ENCODE data around the gene CCT6B.
"Not testable (repeated sequence)": the region's sequence is repeated elsewhere in the genome, so short reads cannot be mapped to it uniquely, and the experiment has no call there.

Gene CCT6B, protein sequence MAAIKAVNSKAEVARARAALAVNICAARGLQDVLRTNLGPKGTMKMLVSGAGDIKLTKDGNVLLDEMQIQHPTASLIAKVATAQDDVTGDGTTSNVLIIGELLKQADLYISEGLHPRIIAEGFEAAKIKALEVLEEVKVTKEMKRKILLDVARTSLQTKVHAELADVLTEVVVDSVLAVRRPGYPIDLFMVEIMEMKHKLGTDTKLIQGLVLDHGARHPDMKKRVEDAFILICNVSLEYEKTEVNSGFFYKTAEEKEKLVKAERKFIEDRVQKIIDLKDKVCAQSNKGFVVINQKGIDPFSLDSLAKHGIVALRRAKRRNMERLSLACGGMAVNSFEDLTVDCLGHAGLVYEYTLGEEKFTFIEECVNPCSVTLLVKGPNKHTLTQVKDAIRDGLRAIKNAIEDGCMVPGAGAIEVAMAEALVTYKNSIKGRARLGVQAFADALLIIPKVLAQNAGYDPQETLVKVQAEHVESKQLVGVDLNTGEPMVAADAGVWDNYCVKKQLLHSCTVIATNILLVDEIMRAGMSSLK

DNA sequence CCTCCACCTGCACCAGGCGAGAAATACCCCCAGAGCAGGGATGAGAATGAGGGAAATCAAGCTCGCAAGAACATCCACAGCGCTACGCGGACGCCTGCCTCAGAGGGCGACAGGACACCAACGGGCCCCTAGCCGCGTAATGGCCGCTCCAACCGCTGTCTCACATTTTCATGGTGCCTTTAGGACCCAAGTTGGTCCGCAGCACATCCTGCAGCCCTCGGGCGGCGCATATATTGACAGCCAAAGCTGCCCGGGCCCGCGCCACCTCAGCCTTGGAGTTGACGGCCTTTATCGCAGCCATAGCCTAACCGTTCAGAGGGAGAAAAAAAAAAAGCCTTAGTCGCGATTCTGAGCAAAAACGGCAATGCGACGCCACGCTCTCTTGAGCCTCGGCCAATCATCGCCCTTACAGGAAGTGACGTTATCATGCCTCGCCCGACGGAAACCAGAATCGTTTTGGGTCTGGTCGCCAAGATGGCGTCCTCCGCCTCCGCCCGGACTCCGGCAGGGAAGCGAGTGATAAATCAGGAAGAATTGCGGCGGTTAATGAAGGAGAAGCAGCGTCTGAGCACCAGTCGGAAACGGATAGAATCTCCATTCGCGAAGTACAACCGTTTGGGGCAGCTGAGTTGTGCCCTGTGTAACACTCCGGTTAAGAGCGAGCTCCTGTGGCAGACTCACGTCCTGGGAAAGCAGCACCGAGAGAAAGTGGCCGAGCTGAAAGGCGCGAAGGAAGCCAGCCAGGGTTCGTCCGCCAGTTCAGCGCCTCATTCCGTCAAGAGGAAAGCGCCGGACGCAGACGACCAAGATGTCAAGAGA is at the start of gene CCT6B, which contains the start of gene ZNF830:
CCT6B (minus strand) TSS at position 368 of the 819 bp plus-strand sequence; CDS start at position 301, 67 bp downstream.
ZNF830 (plus strand) TSS at position 448 of the 819 bp plus-strand sequence; CDS start at position 475, 27 bp downstream.
- peak; percentile 84 for DNase-seq

DNA sequence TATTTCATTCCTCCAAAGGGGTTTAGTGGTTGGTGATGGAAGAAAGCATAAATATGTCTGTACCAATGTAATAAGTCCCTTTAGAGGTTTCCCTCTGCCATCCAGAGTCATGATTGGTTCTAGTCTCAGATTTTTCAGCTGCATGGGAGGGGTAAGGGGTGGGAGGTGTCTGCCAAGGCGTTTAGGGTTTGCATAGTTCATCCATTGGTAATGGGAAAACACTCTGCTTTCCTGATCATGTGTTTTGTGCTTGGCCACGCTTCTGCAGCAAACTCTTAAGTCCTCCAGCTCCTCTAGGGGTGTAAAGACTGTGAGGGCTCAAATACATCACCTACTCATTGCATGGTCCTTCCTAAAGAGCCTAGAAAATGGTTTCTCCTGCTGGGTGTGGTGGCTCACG is 48.8 kb upstream of the CCT6B start:
- DNase-seq, result no peak

DNA sequence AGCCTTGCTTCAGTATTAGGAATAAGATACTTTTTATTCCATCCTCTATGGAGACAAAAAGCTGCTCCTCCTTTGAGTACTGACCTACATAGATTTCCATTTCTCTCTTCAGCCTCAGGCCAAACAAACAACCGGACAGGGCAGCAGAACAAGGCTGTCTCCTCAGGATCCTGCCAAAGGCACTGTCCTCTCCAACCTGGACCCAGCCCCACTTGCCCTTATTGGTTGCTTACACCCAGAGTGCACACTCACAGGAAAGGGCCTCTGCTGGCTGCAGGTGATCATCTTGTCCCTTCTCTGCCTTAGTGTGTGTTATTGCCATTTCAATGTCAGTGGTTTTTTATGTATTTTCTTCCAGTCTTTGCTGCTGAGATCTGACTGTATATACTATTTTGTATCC is 45.7 kb upstream of the CCT6B start:
- no peak for DNase-seq

DNA sequence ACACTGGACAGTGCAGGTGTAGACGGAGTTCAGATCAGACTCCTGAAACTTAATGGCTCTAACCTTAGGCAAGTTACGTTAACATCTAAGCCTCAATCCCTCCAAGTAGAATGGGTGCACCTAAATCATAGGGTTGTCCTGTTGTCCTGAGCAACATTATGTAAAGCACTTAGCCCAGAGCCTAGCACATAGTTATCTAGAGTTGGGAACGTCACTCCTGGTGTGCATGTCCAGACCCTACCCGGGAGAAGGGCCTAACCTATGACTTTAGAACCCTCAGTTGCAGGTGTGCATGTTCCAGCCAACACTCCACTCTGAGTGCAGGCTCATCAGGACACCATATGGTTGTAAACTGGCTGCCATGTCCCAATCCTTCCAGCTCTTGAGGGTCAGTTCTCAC is 45.1 kb upstream of the CCT6B start:
- DNase-seq, result no peak

DNA sequence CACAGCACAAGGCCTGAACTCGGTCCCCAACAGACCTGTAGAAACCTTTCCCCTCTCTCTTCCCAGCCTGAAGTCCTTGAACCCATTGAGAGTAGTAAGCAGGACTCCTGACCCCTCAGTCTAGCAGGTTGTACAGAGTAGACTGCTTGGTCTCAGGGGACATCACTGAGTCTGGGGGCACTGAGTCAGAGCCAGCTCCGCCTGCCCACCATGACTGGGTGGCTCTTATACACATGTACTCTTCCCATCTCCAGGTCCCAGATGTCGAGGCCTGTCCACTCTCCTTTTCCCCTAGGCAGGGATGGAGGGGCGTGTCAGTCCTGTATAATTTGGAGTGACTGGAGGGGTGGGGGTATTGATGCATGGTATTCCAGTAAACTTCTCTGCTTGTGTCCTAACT is 42.5 kb upstream of the CCT6B start:
- no peak for DNase-seq

DNA sequence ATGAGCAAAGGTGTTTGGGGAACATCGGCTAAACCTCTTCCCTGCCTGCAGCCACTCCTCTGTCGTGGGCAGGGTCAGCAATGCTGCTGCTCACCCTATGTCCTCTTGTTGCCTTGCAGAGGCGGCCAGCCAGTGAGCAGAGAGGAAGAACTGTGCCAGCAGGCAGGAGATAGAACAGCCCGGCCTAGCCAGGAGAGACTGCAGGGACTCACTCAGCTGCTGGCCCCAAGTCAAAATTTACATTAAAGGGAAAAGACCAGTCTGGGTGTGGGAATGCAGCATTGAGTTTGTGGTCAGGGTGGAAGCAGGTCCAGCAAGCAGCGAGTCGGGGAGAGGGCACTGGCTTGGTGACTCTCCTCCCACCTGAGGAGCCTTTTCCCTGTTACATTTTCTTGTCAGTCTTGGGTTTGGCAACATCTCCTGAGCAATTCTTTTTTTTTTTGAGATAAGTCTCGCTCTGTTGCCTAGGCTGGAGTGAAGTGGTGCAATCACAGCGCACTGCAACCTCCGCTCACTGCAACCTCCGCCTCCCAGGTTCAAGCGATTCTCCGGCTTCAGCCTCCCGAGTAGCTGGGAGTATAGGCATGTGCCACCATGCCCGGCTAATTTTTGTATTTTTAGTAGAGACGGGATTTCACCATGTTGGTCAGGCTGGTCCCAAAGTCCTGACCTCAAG is 41.8 kb upstream of the CCT6B start:
- DNase-seq, result no peak

DNA sequence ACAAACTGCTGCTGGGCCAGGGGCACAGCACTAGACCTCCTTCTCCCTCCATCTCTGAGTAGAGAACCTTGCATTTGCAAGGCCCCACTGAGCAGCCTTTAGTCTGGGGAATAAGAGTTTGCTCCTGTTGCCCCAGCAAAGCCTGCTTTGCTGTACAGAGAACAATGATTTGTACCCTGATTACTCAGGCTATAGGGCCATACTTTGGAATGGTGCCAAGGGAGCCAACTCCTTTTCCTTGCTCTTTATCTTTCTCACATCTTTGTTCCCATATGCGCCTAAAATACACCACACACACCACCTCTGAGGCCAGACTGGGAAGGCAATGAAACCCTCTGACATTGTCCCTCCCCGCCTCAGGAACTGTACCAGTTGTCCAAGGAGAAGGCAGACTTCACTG is 40.3 kb upstream of the CCT6B start:
- no peak for DNase-seq

DNA sequence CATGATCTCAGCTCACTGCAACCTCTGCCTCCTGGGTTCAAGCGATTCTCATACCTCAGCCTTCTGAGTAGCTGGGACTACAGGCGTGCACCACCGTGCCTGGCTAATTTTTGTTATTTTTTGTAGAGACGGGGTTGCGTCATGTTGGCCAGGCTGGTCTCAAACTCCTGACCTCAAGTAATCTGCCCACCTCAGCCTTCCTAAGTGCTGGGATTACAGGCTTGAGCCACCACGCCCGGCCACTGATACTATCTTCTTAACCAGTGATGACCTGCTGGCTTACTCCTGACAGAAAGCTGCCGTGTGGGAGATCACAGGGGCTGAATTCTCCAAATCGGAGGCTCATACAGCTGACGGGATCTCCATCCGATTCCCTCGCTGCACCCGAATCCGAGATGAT is 39.7 kb upstream of the CCT6B start:
- DNase-seq, result not testable (repeated sequence)

DNA sequence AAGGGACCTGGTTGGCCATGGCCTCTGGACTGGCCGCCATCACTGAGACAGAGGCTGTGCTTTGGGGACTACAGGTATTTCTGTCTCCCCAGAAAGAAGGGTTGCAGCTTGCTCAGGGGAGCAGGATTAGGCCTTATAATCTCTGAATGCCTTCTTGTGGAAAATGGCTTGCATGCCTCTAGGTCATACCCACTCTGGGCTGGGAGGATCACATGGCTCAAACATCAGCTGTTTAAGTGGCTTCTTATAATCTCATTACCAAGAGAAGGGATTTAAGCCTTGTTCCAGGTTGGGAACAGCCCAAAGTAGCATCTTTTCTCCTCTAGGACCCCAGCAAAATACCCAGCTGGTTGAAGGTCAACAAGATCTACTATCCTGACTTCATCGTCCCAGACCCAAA is 38.2 kb upstream of the CCT6B start:
- no peak for DNase-seq

DNA sequence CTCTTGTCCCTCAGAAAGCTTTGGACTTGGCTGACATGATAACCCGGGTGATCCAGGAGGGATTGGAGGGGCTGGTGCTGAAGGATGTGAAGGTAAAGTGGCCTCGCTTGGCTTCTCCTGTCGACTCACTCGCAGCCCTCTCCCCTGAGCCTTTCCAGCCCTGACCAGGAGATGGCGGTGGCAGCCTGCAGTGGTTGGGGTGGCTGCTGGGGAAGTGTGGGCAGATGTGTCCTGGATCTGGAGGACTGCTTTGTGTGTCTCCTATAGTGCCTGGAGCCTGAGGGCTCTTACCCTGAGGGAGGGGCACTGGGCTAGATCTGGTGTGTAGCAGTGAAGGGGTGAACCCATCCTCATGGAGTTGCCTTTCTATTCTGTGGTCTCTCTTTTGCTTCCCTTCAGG is 36.9 kb upstream of the CCT6B start:
- DNase-seq, result peak; percentile 69

DNA sequence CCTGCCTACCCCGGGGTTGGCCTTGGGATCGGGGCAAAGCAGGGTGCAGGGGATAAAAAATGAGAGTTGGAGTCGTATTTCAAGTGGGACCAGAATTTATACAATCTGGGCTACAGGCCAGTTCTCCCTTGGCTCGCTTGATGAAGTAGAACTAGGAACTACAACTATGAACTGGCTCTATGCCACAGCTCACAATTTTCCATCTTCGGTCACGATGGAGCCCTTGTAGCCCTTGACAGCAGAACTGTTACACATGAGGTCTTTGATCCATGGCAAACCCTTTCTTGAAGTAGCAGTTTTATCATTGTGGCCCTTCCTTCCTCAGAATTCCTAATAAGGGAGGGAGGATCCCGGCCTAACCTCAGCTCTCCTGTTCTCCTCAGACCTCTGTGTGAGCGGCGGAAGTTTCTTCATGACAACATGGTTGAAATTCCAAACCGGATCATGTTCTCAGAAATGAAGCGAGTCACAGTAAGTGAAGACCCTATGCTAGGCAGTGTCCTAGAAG is 36.1 kb upstream of the CCT6B start:
- DNase-seq, result no peak

DNA sequence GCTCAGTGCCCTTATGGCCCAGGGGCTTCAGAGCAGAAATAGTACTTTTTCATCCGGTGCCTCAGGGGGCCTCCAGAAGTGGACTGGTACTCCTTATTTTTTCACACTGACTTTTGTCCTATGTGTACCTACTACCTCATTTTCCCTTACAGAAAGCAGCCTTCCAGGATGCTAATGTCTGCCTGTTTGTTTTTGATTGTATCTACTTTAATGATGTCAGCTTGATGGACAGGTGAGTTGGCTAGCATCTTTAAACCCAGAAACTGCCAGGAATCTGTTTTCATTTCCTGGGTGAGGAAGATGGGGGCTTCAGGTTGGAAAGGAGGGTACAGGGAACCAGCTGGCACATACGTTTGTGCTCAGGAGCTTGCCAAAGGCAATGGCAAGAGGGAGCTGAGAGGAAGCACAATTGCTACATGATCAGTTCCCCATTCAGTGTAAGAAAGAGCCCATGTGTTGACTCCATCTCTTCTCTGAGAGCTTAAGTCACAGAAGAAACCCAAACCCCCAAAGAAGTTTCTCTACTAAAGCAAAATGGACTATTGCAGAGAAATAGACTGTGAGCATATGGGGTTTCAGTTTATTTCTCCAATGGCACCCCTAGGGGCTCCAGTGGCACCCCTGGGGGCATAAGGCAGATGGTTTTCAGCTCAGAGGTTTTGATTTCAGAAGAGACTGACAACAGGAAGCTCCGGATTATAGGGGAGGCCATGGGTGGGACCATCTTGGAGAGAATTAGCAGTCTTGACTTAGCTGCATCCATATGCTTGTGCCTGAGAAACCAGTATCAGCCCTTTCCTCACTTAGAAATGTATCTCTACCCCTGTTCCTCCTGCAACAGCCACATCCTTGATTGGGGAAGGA is 35.4 kb upstream of the CCT6B start:
- no peak for DNase-seq

DNA sequence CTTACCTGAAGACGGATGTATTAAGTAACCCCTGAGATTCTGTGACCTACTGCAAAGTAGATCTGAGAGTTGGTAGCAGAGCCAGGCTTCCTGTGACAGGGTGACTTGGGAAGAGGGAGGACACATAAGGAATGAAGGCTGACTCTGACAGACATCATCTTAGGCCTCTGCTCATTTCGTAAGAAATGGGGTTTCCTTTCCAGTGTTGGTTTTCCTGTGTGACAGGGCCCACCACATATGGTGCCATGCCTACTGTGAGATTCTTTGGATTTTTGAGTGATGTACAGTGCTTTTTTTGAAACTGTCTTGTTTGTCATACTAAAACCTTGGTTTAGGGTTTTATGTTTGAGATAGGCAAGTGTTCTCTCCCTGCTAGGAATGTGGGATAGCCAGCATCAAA is 31.8 kb upstream of the CCT6B start:
- no peak for DNase-seq

DNA sequence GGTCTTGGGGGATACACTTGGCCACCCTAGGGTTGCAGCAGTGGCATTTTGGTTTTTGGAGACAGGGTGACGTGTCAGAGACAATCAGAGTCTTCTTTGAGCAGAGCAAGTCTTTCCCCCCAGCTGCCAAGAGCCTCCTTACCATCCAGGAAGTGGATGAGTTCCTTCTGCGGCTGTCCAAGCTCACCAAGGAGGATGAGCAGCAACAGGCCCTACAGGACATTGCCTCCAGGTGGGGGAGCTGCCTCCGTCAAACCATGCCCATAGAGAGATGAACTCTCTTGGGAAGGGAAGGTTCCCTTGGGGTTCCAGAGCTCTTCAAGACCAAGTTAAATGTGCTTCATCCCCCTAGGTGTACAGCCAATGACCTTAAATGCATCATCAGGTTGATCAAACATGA is 30.3 kb upstream of the CCT6B start:
- no peak for DNase-seq

DNA sequence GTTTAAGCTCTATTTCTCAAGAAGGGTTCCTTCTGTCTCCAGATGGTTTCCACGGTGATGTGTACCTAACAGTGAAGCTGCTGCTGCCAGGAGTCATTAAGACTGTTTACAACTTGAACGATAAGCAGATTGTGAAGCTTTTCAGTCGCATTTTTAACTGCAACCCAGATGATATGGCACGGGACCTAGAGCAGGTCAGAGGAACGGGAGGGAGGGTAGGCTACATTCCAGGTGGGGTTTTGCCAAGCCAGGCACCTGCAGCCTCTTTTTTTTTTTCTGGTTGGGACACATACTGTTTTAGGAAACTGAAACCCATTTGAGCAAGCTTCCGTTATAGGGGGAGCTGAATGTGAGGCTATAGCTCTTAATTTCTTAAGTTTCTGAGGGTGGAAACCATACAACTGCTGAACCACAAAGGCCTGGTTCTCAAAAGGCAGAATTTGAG is 29.7 kb upstream of the CCT6B start:
- no peak for DNase-seq

DNA sequence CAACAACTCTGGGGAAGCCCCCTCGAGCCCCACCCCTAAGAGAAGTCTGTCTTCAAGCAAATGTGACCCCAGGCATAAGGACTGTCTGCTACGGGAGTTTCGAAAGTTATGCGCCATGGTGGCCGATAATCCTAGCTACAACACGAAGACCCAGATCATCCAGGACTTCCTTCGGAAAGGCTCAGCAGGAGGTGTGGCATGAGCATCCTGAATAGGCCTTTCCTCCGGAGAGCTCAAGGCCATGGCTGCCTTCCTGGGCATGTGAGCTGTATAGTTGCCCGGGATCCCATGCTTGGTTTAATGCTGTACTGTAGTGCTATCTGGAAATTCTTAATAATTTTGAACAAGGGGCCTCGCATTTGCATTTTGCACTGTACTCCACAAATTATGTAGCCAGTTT is 28.2 kb upstream of the CCT6B start:
- DNase-seq, result no peak

DNA sequence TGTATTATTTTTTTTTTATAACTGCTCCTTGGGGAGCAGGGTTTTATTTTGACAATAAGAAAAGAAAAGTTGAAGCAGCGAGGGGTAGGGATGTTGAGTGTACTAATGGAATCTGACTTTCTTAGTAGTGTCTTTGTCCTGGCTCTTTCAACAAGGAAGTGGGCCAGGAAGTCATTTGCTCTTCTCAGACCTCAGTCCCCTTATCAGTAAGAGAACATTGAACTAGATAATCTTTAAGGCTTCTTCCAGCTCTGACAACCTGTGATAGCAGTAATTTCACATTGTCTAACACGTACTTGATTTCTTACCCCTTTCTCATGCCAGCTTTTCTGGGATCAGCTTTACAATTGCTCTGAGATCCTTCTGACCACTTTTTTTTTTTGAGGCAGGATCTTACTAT is 27.4 kb upstream of the CCT6B start:
- no peak for DNase-seq

DNA sequence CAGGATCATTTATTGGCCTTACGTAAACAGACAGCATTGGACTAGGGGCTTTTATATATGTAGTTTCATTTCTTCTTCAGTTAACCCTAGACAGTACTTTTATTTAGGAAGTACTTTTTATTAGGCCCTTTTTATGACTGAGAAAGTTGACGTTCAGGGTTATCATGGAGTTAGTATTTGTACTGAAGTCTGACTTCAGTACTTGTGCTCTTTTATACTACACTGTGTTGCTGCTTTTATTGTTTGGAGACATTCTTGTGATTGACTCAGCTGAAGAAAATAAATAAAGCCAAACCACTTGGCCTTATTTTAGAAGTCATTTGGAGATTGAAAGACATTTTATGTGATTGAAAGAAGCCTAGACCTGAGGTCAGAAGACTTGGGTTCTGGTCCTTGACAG is 26.0 kb upstream of the CCT6B start:
- no peak for DNase-seq

DNA sequence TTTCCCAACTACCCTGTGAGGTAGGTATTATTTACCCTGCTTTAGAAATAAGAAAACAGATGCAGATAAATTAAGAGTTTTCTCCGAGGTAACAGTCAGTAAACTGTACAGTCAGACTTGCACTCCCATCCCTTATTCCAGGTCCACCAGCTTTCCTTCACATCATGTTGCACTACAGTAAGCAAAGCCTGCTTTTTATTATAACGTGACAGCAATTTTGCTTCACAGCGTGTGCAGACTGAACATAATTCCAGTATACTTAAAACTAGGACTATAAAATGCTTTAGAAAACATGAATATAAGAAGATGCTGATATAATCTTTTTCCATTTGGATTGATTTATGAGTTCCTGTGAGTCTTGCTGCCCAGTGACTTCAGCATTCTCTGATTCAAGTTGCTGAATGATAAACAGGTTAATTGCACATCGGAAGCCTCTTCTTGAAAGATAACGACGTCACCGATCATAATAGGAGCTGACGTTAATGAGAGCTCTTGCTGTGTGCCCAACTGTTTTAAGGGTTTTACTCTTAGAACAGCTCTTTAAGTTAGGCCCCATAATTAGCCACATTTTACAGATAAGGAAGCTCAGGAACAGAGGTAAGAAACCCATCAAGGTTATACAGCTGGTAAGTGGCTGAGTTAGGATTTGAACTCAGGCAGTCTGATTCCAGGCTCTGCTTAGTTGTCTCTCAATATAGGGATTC is 20.4 kb upstream of the CCT6B start:
- no peak for DNase-seq

DNA sequence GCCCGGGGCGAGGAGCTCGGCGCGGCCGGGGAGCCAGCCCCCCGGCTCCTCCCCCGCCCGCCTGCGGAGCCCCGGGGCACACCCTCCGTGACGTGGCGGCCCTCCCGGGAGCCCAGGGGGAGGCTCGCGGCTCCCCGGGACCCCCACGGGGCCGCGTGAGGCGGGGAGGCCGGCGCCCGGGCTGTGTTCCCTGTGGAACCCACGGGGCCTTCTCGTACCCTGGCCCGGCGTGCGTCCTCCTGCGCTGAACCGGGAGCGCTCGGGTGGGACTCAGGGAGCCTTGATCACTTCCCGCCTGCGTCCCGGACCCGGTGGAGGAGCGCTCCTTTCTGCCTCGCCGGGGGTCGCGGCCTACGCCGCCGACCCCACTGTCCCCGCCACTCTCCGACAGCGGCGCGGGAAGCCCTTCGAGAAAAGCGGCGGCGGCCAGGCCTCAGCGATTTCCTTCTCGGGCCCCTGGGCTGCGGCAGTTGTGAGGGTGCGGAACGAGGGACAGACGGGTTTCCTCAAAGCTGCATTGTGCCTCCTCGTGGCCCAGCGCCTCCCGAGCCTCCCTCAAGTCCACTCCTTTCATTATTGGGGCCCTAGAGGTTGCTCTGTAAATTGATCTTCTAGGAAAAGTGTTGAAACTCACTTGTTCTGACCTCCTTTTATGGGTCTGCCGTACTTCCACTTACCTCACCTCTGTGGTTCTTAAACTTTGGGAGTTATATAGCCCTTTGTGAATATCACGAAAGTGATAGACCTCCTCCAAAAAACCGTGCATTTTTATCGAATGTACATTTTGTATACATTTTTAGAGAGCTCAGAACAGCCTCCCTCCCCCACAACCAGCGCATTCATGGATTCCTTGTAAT is 19.6 kb upstream of the CCT6B start:
- peak; percentile 54 for DNase-seq
